Measurements from ENCODE around the gene CRABP2.
A peak's percentile ranks its signal among the peaks of the same experiment; 100 is the strongest.

- TF ChIP-seq CTCF (conservative IDR thresholded peaks at IDR 0.05; ENCODE audit: low read depth, low read length) (peak; percentile 95), BHLHE40 (IDR thresholded peaks at IDR 0.05; ENCODE audit: low read depth, low read length) (no peak), POLR2A (IDR thresholded peaks at IDR 0.05; ENCODE audit: low read depth, low read length) (no peak), CEBPB (IDR thresholded peaks at IDR 0.05; ENCODE audit: low read depth, low read length) (no peak), MAFK (IDR thresholded peaks at IDR 0.05; ENCODE audit: low read depth, low read length) (no peak), SMC3 (IDR thresholded peaks at IDR 0.05; ENCODE audit: low read depth, low read length) (peak; percentile 80), RAD21 (IDR thresholded peaks at IDR 0.05; ENCODE audit: low read length) (peak; percentile 87), USF2 (IDR thresholded peaks at IDR 0.05; ENCODE audit: low read depth, low read length) (no peak)
Measured at GRCh38 chr1:156656806-156657740, 48.3 kb downstream of the CRABP2 start.
